ENCODE measurements around the gene C1QTNF3.

GRCh38 chr5:34031117-34031516 lies 11.9 kb downstream of the C1QTNF3 start:
- TF ChIP-seq POLR2A (IDR thresholded peaks at IDR 0.05) (no peak), EP300 (IDR thresholded peaks at IDR 0.05) (no peak), CTCF (IDR thresholded peaks at IDR 0.05) (no peak), POLR2AphosphoS5 (IDR thresholded peaks at IDR 0.05) (no peak)
